GM12873 (cell line): ENCODE measurements around the gene KRT33B.

Experiments used
- CTCF ChIP-seq: IDR thresholded peaks from 2 replicates; pipeline ENCODE4 v1.5.1; 2012; ENCODE audit warnings: low read depth, mild to moderate bottlenecking, moderate library complexity, low read length, control low read depth; ENCODE audit not compliant: insufficient read depth; ENCODE audit errors: missing control alignments

The KRT33B gene

GRCh38 chr17:41333098-41333497 lies 36.5 kb downstream of the KRT33B start:
- no peak for TF ChIP-seq CTCF

GRCh38 chr17:41332239-41332638 lies 37.4 kb downstream of the KRT33B start:
- TF ChIP-seq CTCF: no peak

- no peak for TF ChIP-seq CTCF
These were observed 38.0 kb downstream of the KRT33B start for GRCh38 chr17:41331606-41332005.

DNA sequence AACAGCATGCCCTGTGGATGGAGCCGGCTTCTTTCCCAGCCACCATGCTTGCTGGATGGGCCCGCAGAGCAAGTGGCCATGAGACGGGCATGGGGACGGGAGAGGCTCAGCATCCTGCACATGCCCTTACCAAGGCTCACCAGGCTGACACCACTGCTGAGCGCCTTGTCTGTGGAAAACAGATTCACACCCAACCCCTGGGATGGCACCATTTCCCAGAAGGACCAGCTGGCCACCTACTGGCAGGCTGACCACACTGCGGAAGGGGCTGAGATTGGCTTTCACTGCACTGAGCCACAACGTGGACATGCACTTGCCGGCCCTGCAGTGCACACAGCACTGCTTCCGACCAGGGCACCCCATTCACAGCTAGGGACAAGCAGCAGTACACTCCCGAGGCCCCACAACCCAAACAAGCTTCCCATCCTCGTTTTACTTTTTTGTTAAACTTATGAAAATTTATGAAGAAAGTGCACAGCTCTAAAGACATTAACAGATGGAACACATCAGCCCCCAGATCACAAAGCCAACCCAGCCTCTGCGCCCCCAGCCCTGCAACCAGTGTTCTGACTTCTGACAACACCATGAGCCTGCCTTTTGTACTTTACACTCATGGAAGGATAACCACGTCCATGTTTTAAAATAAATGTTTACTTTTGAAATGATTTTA lies 40.2 kb downstream of the KRT33B start:
- peak; percentile 75 for TF ChIP-seq CTCF

DNA sequence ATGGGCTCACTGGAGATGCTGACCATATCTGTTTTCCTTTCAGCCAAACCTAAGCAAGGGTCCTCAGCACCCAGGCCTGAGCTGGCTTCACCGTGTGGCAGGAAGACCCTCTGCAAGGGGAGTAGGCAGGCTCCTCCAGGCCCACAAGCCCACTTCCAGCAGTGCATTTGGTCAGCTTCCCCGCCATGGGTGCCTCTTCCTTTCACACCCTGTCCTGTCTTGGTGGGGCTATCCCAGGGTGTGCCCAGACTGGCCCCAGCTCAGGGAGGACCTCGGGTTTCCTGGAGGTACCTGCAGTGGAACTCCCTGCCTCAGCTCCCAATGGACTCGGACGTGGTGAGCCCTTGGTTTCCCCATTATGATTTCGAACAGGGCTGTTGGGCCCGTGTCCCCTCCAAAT lies 41.4 kb downstream of the KRT33B start:
- no peak for TF ChIP-seq CTCF

DNA sequence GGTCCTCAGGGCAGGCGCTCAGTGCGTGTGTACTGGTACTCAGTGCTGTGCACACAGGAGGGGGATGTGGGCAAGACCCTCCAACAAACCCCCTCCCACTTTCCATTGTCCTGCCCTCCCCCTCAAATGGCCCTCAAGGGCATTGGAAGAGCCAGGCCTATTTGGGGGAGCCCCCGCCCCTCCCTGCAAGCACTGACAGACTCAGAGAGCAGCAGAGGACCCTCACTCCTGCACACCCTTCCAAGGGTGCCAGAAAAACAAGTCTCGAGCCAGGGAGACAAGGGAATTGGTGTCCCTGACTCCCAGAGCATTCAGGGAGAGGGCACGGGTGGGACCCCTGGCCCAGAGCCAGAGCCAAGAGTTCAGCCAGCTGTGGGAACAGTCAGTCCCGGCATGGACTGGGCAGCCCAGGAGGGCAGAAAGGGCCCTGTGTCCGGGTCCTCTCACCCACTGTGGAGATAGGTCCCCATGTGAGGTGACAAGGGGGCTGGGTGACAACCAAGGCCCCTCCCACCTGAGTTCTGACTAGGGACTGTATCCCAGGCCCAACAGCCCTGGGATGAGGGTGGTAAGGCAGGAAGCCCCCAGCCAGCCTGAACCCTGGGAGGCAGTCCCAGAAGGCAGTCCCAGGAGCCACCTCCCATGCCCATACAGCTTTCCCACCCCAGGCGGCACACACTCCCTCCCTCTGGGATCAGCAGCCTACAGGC lies 42.0 kb downstream of the KRT33B start:
- TF ChIP-seq CTCF: no peak

- no peak for TF ChIP-seq CTCF
These were observed 43.2 kb downstream of the KRT33B start for GRCh38 chr17:41326173-41327145.
